Stimulated activated naive CD8-positive, alpha-beta T cell treated with anti-CD3 and anti-CD28 coated beads, Interleukin-15, amount 100 ng/mL, for 72 hours (primary cell): ENCODE results near the gene DYNLL1.
"Not testable (repeated sequence)": the region's sequence is repeated elsewhere in the genome, so short reads cannot be mapped to it uniquely, and the experiment has no call there.

Experiments
- ATAC-seq: fragments of 150-1000 bp; cut with Tn5 transposase; 2 replicates; pipeline ENCODE4 v1.10.0; 2021; ENCODE audit warnings: mild to moderate bottlenecking, moderate library complexity
- DNase-seq, 2 donors: peaks; one replicate each; pipeline ENCODE4 v3.0.0; 2021 to 2022
- H3K27ac Mint-ChIP-seq, 2 donors: one replicate each; pipeline ENCODE4 v1.8.0; 2022; ENCODE audit warnings: mild to moderate bottlenecking in 2 of 2, mixed read lengths in 2 of 2, moderate library complexity in 2 of 2
- H3K27me3 Mint-ChIP-seq: one replicate; pipeline ENCODE4 v1.8.0; 2022; ENCODE audit warnings: mixed read lengths
- H3K4me1 Mint-ChIP-seq: one replicate; pipeline ENCODE4 v1.8.0; 2022; ENCODE audit warnings: mild to moderate bottlenecking, mixed read lengths
- H3K4me3 Mint-ChIP-seq, 2 donors: one replicate each; pipeline ENCODE4 v1.8.0; 2022; ENCODE audit warnings: mild to moderate bottlenecking in 2 of 2, mixed read lengths in 2 of 2, moderate library complexity in 1 of 2
- H3K9me3 Mint-ChIP-seq, 2 donors: one replicate each; pipeline ENCODE4 v1.8.0; 2022; ENCODE audit warnings: mixed read lengths in 2 of 2

DYNLL1 gene

GRCh38 chr12:120468821-120469449, 27.0 kb upstream of the DYNLL1 start:
- Mint-ChIP-seq H3K27ac (peak overlapping the region; percentile 96), H3K27me3 (no peaks in the 10 kb centered on the region), H3K9me3 (no peaks in the 10 kb centered on the region), H3K4me1 (peaks cover 70% of the 10 kb centered on the region), H3K4me3 (peak overlapping the region; percentile 93 to 98)
- DNase-seq (peak in 1 of 2 donors; percentile 65), ATAC-seq (peak; percentile 56)

- Mint-ChIP-seq H3K9me3 (no peaks in the 10 kb centered on the region), H3K27me3 (no peaks in the 10 kb centered on the region), H3K4me3 (peak within 1 kb of the TSS; percentile 93 to 98), H3K27ac (peak within 1 kb of the TSS; percentile 97 to 98), H3K4me1 (peaks cover 71% of the 10 kb centered on the region)
- DNase-seq (peak; percentile 98), ATAC-seq (peak; percentile 96)
Measured at GRCh38 chr12:120469450-120470149, 26.3 kb upstream of the DYNLL1 start, which contains the start of gene SRSF9. TSS of gene SRSF9 (minus strand) at chr12:120469748. CDS start at chr12:120469609, 139 bp downstream.

- H3K4me3 Mint-ChIP-seq: peak overlapping the region; percentile 93 to 98
- peak; percentile 52 for ATAC-seq
- peaks cover 71% of the 10 kb centered on the region for H3K4me1 Mint-ChIP-seq
Measured at GRCh38 chr12:120470150-120470784, 25.6 kb upstream of the DYNLL1 start.

GRCh38 chr12:120472521-120472920, 23.4 kb upstream of the DYNLL1 start:
- ATAC-seq: no peak
- Mint-ChIP-seq H3K27me3 (no peaks in the 10 kb centered on the region), H3K4me1 (peaks cover 49% of the 10 kb centered on the region)

More at GRCh38 chr12:120470150-120470784, 25.6 kb upstream of the DYNLL1 start:
- Mint-ChIP-seq H3K27ac (peak overlapping the region; percentile 97 to 98), H3K27me3 (no peaks in the 10 kb centered on the region), H3K9me3 (no peaks in the 10 kb centered on the region)
- DNase-seq: no peak

GRCh38 chr12:120473807-120474615, 21.9 kb upstream of the DYNLL1 start:
- ATAC-seq (no peak), DNase-seq (no peak)
- H3K27ac Mint-ChIP-seq: no peak overlapping the region
- no peaks in the 10 kb centered on the region for H3K27me3 Mint-ChIP-seq
- no peak overlapping the region for H3K4me3 Mint-ChIP-seq
- peaks cover 39% of the 10 kb centered on the region for H3K4me1 Mint-ChIP-seq
- H3K9me3 Mint-ChIP-seq: no peaks in the 10 kb centered on the region

More at GRCh38 chr12:120472521-120472920, 23.4 kb upstream of the DYNLL1 start:
- Mint-ChIP-seq H3K9me3 (no peaks in the 10 kb centered on the region), H3K27ac (peak overlapping the region in 1 of 2 donors; percentile 12), H3K4me3 (no peak overlapping the region)
- no peak for DNase-seq

GRCh38 chr12:120474616-120474960, 21.3 kb upstream of the DYNLL1 start:
- H3K9me3 Mint-ChIP-seq: no peaks in the 10 kb centered on the region
- H3K4me3 Mint-ChIP-seq: no peak overlapping the region
- ATAC-seq (no peak), DNase-seq (no peak)
- no peaks in the 10 kb centered on the region for H3K27me3 Mint-ChIP-seq
- peaks cover 38% of the 10 kb centered on the region for H3K4me1 Mint-ChIP-seq
- peak overlapping the region in 1 of 2 donors; percentile 5 for H3K27ac Mint-ChIP-seq

- Mint-ChIP-seq H3K27ac (no peak overlapping the region), H3K27me3 (no peaks in the 10 kb centered on the region), H3K4me1 (peaks cover 28% of the 10 kb centered on the region), H3K9me3 (no peaks in the 10 kb centered on the region), H3K4me3 (no peak overlapping the region)
- no peak for DNase-seq
- no peak for ATAC-seq
Measured at GRCh38 chr12:120475643-120476042, 20.3 kb upstream of the DYNLL1 start.

- ATAC-seq (no peak), DNase-seq (no peak)
- Mint-ChIP-seq H3K27me3 (no peaks in the 10 kb centered on the region), H3K4me1 (peaks cover 3% of the 10 kb centered on the region), H3K9me3 (no peaks in the 10 kb centered on the region), H3K4me3 (no peak overlapping the region), H3K27ac (no peak overlapping the region)
Measured at GRCh38 chr12:120479458-120479857, 16.5 kb upstream of the DYNLL1 start.

- ATAC-seq (no peak), DNase-seq (no peak)
- no peaks in the 10 kb centered on the region for H3K9me3 Mint-ChIP-seq
- no peaks in the 10 kb centered on the region for H3K27me3 Mint-ChIP-seq
- no peak overlapping the region for H3K27ac Mint-ChIP-seq
- no peak overlapping the region for H3K4me3 Mint-ChIP-seq
- no peaks in the 10 kb centered on the region for H3K4me1 Mint-ChIP-seq
Measured at GRCh38 chr12:120480211-120480610, 15.7 kb upstream of the DYNLL1 start.

GRCh38 chr12:120481022-120481767, 14.7 kb upstream of the DYNLL1 start:
- Mint-ChIP-seq H3K4me3 (no peak overlapping the region), H3K4me1 (no peaks in the 10 kb centered on the region), H3K9me3 (no peaks in the 10 kb centered on the region), H3K27ac (no peak overlapping the region), H3K27me3 (no peaks in the 10 kb centered on the region)
- ATAC-seq (no peak), DNase-seq (no peak)

GRCh38 chr12:120483621-120484020, 12.3 kb upstream of the DYNLL1 start:
- no peaks in the 10 kb centered on the region for H3K27me3 Mint-ChIP-seq
- H3K4me1 Mint-ChIP-seq: no peaks in the 10 kb centered on the region
- H3K9me3 Mint-ChIP-seq: no peaks in the 10 kb centered on the region
- no peak for DNase-seq
- peak overlapping the region in 1 of 2 donors; percentile 55 for H3K27ac Mint-ChIP-seq
- ATAC-seq: no peak
- H3K4me3 Mint-ChIP-seq: no peak overlapping the region

GRCh38 chr12:120485961-120486881, 9.7 kb upstream of the DYNLL1 start:
- H3K4me1 Mint-ChIP-seq: no peaks in the 10 kb centered on the region
- no peaks in the 10 kb centered on the region for H3K27me3 Mint-ChIP-seq
- no peak overlapping the region for H3K4me3 Mint-ChIP-seq
- DNase-seq (no peak), ATAC-seq (no peak)
- H3K27ac Mint-ChIP-seq: no peak overlapping the region
- H3K9me3 Mint-ChIP-seq: no peaks in the 10 kb centered on the region

- not testable (repeated sequence) for H3K9me3 Mint-ChIP-seq, H3K27ac Mint-ChIP-seq, H3K27me3 Mint-ChIP-seq, H3K4me1 Mint-ChIP-seq, H3K4me3 Mint-ChIP-seq, DNase-seq, ATAC-seq
Measured at GRCh38 chr12:120487552-120487951, 8.4 kb upstream of the DYNLL1 start.

GRCh38 chr12:120488057-120488640, 7.8 kb upstream of the DYNLL1 start:
- no peak for ATAC-seq

More at GRCh38 chr12:120488057-120488640, 7.8 kb upstream of the DYNLL1 start:
- H3K27me3 Mint-ChIP-seq: no peaks in the 10 kb centered on the region
- no peak for DNase-seq
- peak overlapping the region in 1 of 2 donors; percentile 7 for H3K27ac Mint-ChIP-seq
- H3K4me3 Mint-ChIP-seq: no peak overlapping the region
- H3K9me3 Mint-ChIP-seq: no peaks in the 10 kb centered on the region
- no peaks in the 10 kb centered on the region for H3K4me1 Mint-ChIP-seq
